K562 (cell line): Measurements from ENCODE around the gene PPP1R10. TPM values are rescaled to one million over a fixed set of nuclear protein-coding genes. Genes with fewer than 3 reads are reported as not detected.

Experiments used
- ARID2 ChIP-seq: fragments of 450-650 bp; IDR thresholded peaks from 2 replicates; pipeline ENCODE4 v1.6.1; 2017; ENCODE audit warnings: antibody characterized with exemption, mild to moderate bottlenecking
- BRD4 ChIP-seq: fragments of 200-600 bp; sonication (generic); IDR thresholded peaks from 2 replicates; pipeline ENCODE4 v1.6.1; 2017; ENCODE audit warnings: inconsistent platforms
- CBX5 ChIP-seq: IDR thresholded peaks from 2 replicates; pipeline ENCODE4 v1.6.1; 2014; ENCODE audit warnings: low read depth, borderline replicate concordance
- CREBBP ChIP-seq: IDR thresholded peaks from one replicate; pipeline ENCODE4 v1.6.1; 2012; ENCODE audit warnings: low read depth, mild to moderate bottlenecking, control low read depth, inconsistent platforms, low read length
- EZH2 ChIP-seq: IDR thresholded peaks from 2 replicates; pipeline ENCODE4 v1.6.1; 2012; ENCODE audit warnings: low read depth, mild to moderate bottlenecking, inconsistent platforms, low read length, borderline replicate concordance
- HMG20A ChIP-seq: fragments of 450-650 bp; formaldehyde crosslinking; conservative IDR thresholded peaks from 2 replicates; pipeline ENCODE4 v1.4.0; 2020; ENCODE audit warnings: mild to moderate bottlenecking, mixed read lengths
- HNRNPK ChIP-seq: fragments of 200-400 bp; formaldehyde crosslinking; IDR thresholded peaks from one replicate; pipeline ENCODE4 v1.6.1; 2018; ENCODE audit warnings: mild to moderate bottlenecking, low read depth, low read length; ENCODE audit not compliant: poor library complexity, severe bottlenecking
- HSF4 ChIP-seq: fragments of 250-450 bp; sonication (Bioruptor Pico); IDR thresholded peaks from 2 replicates; pipeline ENCODE4 v2.1.2; 2022; ENCODE audit warnings: mild to moderate bottlenecking, moderate library complexity, borderline replicate concordance
- MGA ChIP-seq: fragments of 450-650 bp; IDR thresholded peaks from 2 replicates; pipeline ENCODE4 v1.6.1; 2016; ENCODE audit warnings: mild to moderate bottlenecking, moderate library complexity
- MLLT1 ChIP-seq, 2 experiments: fragments of 450-650 bp; IDR thresholded peaks; 2 replicates each; pipeline ENCODE4 v1.6.1; 2016
- POLR3G ChIP-seq: IDR thresholded peaks from 2 replicates; pipeline ENCODE4 v1.6.1; 2011; ENCODE audit not compliant: insufficient read length, insufficient replicate concordance; ENCODE audit errors: extremely low read depth
- RBM17 ChIP-seq: fragments of 200-400 bp; formaldehyde crosslinking; IDR thresholded peaks from 2 replicates; pipeline ENCODE4 v1.6.1; 2017; ENCODE audit warnings: low read depth, mild to moderate bottlenecking, low read length, borderline replicate concordance
- TAF7 ChIP-seq: fragments of 450-650 bp; IDR thresholded peaks from 2 replicates; pipeline ENCODE4 v1.6.1; 2016; ENCODE audit warnings: missing genetic modification characterization, missing compliant biosample characterization
- ZBTB1 ChIP-seq: sonication (generic); formaldehyde crosslinking; IDR thresholded peaks from 2 replicates; pipeline ENCODE4 v1.8.1; 2023; ENCODE audit warnings: missing genetic modification reagents, low read depth, mild to moderate bottlenecking, borderline replicate concordance
- ZNF133 ChIP-seq: fragments of 250-450 bp; sonication (Bioruptor Pico); IDR thresholded peaks from 2 replicates; pipeline ENCODE4 v1.4.0; 2020; ENCODE audit warnings: mild to moderate bottlenecking
- ZSCAN29 ChIP-seq: fragments of 450-650 bp; IDR thresholded peaks from 2 replicates; pipeline ENCODE4 v1.6.1; 2017
- polyA plus RNA-seq, 8 experiments: library from polyadenylated mRNA; depleted of rRNA in 4 of 8; stranded (reverse) in 5 of 8; unstranded in 3 of 8; fragments of >200 nt; fragmentation: Nextera tagmentation in 2 of 8; fragmentation: Illumina TruSeq in 1 of 8; extraction: Ambion mirVana in 2 of 8; extraction: Trizol in 1 of 8; gene quantifications; 2 replicates each; pipeline versions ENCODE4 v1.2.1 to v1.2.3, GENCODE V29; 2011 to 2014; ENCODE audit warnings: inconsistent platforms in 1 of 8, missing spikeins in 1 of 8
- total RNA-seq, 7 experiments: library from RNA; depleted of rRNA in 6 of 7; stranded (reverse); fragments of >200 nt in 6 of 7; fragmentation: Illumina TruSeq in 2 of 7; extraction: Trizol in 2 of 7; gene quantifications; 2 replicates each; pipeline versions ENCODE4 v1.2.1 to v1.2.3, GENCODE V29; 2011 to 2021; ENCODE audit warnings: low replicate concordance in 1 of 7

PPP1R10 gene
- total and polyA plus RNA-seq, 9 of the 15 experiments (the other 6 are each of a cell fraction or from before 2014, with no cell fraction given), result 14.1 to 65.5 (median 32.6) TPM

GRCh38 chr6:30616811-30617564 lies at the start of gene PPP1R10 (continued):
- no peak for TF ChIP-seq MGA
- no peak for TF ChIP-seq CBX5
- no peak for TF ChIP-seq RBM17
- TF ChIP-seq HMG20A (CRISPR knock-in tag), result peak; percentile 81; the same call in 1 of the 2 replicates
- TF ChIP-seq HNRNPK, result no peak
- no peak for TF ChIP-seq CREBBP
- TF ChIP-seq ARID2, result 0 out of 2 replicates have a peak, but pooled peaks have one; percentile 38
- peak; percentile 100 for TF ChIP-seq TAF7
- TF ChIP-seq BRD4, result peak; percentile 96; the same call in 1 of the 2 replicates
- TF ChIP-seq HSF4 (CRISPR knock-in tag), result no peak
- peak; percentile 99 for TF ChIP-seq MLLT1 (IDR thresholded peaks at IDR 0.05)
- 0 out of 2 replicates have a peak, but pooled peaks have one; percentile 21 for TF ChIP-seq ZNF133 (CRISPR knock-in tag)
- no peak; the same call in 1 of the 2 replicates for TF ChIP-seq ZBTB1 (CRISPR knock-in tag)
- no peak for TF ChIP-seq POLR3G
- TF ChIP-seq EZH2, result no peak
- peak; percentile 75 for TF ChIP-seq ZSCAN29
